Skeletal muscle cell (primary cell): ENCODE data around the gene MYADML2.
"Not testable (repeated sequence)": the region's sequence is repeated elsewhere in the genome, so short reads cannot be mapped to it uniquely, and the experiment has no call there.

Experiments used
- DNase-seq: peaks from one replicate; pipeline ENCODE4 v3.0.0-alpha.2; 2010; ENCODE audit warnings: low read depth
- H3K4me3 ChIP-seq: 2 replicates; pipeline ENCODE4 v1.5.1; 2011; ENCODE audit warnings: low read depth, mild to moderate bottlenecking, control low read depth, low read length, moderate library complexity

The MYADML2 gene

GRCh38 chr17:81947189-81947588 lies at the start of gene MYADML2:
Gene MYADML2, minus strand, starts transcription at chr17:81947233. Its CDS starts 5,492 bp downstream, at chr17:81941741.
- no peak within 1 kb of the TSS for H3K4me3 ChIP-seq

DNA sequence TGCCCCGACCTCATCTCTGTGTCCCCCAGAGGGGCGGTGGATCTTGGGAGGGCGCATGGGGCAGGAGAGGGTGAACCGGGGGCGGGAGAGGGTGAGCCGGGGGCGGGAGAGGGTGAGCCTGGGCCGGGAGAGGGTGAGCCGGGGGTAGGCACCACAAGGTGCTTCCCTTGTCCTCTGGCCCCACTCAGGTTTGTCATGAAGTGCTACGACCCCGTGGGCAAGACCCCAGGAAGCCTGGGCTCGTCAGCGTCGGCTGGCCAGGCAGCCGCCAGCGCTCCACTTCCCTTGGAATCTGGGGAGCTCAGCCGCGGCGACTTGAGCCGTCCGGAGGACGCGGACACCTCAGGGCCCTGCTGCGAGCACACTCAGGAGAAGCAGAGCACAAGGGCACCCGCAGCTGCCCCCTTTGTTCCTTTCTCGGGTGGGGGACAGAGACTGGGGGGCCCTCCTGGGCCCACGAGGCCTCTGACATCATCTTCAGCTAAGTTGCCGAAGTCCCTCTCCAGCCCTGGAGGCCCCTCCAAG lies 49.3 kb upstream of the MYADML2 start:
- DNase-seq = no peak
- H3K4me3 ChIP-seq = no peak overlapping the region

More at GRCh38 chr17:81947189-81947588, at the start of gene MYADML2:
- no peak for DNase-seq

DNA sequence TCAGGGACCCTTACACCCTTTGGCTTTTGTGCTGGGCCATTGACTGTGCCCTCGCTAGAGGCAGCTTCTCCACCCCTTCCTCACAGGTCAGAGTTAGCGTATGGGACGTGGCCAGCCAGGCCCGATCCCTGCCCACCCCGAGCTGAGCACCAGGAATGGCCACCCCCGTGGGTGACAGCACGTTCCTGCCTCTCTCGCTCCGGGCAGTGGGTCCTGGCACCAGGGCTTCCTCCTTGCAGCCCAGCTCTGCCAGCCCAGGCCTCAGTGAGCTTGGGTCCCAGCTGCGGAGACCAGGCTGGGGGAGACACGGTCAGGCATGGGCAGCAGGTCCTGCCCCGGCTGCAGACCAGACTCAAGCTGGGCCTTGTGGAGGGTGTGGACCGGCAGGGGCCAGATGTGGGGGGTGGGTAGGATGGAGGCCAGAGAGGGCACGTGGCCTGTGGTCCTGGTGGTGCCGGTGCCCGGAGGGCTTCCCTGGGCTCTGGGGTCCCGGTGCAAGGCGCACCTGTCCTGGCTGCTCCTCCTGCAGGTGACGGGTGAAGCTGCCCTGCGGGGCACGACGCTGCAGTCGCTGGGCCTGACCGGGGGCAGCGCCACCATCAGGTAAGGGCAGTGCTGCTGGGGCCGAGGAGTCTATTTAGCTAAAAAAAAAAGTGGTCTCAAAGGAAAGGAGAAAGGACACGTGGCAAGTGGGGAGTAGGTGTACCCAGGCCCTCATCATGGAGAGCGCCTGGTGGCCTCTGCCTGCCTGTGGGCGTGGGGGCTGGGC lies 48.6 kb upstream of the MYADML2 start:
- DNase-seq = no peak
- no peak overlapping the region for H3K4me3 ChIP-seq

- no peak for DNase-seq
- no peak overlapping the region for H3K4me3 ChIP-seq
These were observed 47.8 kb upstream of the MYADML2 start for GRCh38 chr17:81994593-81995462.

GRCh38 chr17:81993729-81994592 lies 46.9 kb upstream of the MYADML2 start:
- no peak overlapping the region for H3K4me3 ChIP-seq

GRCh38 chr17:81992306-81993102 lies 45.5 kb upstream of the MYADML2 start:
- H3K4me3 ChIP-seq = no peak overlapping the region
- DNase-seq = no peak

More at GRCh38 chr17:81993729-81994592, 46.9 kb upstream of the MYADML2 start:
- DNase-seq = no peak

DNA sequence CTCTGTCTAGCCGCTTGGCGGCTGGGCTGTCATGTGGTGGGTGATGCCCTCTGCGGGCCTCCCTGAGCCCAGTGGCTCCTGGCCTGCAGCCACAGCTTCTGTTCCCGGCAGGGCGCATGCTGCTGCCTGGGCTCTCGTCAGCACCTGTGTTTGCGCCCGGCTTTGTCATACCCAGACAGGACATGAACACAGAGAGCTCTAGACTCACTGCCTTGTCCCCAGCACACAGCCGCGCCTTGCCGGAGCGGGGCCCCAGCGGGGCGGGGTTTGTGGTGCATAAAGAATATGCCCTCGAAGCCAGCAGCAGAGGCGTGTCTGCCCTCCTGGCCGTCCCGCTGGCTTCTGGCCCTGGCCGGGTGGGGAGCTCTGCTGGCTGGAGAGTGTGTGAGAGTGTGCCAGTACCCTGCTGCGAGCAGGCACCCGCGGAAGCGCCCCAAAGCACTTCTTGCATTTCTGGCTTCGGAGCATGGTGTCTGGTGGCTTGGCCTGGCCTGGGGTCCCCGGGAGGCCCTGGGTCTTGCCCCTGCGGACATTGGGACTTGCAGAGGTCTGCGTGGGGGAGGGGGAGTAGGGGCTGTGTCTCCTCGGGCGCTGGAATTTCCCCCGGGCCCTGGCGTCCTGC lies 44.8 kb upstream of the MYADML2 start:
- no peak overlapping the region for H3K4me3 ChIP-seq
- DNase-seq = no peak

DNA sequence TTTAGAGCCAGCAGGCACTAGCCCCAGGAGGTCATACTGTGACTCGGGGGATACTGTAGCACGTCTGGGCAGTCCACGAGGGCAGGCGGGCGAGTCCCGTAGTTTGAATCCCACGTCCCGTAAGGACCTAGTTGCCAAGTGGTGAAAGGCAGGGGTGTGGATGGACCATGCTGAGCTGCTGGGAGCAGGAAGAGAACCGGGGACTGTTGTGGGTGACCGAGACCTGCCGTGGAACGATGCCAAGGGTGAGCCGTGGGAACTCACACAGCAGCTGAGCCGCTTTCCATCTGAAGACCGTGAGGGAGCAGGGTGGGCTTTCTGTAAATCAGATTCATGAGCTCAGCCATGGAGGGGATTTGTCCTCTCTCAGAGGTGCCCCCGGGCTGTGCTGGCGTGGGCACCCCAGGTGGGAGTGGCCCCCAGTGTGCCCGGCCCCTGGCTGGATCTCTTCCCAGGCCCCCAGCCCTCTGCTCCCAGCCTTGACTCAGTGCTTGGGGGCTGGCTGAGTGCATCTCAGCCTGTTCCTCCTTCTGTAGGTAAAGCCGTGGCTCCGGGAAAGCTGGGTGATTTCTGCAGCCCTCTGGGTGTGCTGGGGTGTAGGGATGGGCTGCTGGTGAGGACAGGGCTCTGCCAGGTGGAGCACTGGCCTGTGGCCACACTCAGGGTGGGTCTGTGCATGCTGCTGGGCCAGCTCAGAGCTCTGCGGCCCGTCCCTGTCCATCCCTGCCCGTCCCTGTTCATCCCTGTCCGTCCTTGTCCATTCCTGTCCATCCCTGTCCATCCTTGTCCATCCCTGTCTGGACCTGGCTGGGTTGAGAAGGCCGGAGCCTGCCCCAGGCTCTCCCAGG lies 44.0 kb upstream of the MYADML2 start:
- no peak overlapping the region for H3K4me3 ChIP-seq
- no peak for DNase-seq

DNA sequence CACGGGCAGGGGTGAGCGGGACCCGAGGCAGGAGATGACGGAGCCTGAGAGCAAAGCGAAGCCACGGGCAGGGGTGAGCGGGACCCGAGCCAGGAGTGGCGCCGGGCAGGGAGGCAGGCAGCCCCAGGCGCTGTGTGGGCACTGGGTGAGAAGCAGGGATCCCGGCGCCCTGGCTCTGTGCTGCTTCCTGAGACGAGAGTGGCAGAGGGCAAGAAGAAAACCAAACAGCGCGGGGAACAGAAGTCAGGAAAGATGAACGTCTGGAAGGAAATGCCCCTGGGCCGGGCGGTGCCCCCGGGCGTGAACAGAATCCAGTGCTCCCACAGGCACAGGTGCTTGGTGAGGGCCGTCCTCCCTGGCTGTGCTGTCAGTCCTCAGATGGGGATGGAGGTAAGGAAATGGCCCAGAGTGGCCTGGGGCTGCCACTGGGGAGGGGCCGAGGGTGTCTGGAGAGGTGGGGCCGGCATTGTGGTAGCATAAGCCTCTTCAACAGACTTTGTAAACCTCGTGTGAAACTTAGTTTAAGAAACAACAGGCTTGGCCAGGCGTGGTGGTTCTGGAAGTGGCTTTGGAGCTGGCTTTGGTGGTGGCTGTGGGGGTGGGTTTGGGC lies 40.2 kb upstream of the MYADML2 start:
- no peak for DNase-seq
- H3K4me3 ChIP-seq = no peak overlapping the region

- no peak for DNase-seq
- H3K4me3 ChIP-seq = no peak overlapping the region
These were observed 39.6 kb upstream of the MYADML2 start for GRCh38 chr17:81986606-81987005.

DNA sequence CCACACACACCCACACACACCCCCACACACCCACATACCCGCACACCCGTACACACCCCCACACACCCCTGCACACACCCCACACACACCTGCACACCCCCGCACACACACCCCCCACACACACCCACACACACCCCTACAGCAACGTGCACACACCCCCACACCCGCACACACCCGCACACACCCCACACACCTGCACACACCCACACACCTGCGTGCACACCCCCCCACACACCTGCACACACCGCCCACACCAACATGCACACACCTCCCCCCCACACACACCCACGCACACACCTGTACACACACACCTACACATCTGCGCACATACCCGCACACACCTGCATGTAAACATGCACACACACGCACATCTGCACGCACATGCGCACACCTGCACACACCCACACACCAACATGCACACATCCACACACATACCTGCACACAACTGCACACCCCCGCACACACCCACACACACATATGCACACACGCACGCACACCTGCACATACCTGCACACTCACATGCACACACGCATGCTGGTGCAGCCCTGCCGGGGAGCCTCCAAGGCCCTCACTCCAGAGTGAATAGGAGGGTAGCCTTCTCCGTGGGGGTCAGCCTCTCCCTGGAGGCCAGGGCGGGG lies 37.9 kb upstream of the MYADML2 start:
- DNase-seq = no peak
- H3K4me3 ChIP-seq = no peak overlapping the region

- no peak overlapping the region for H3K4me3 ChIP-seq
These were observed 36.8 kb upstream of the MYADML2 start for GRCh38 chr17:81983639-81984373.

GRCh38 chr17:81983011-81983638 lies 36.1 kb upstream of the MYADML2 start:
- no peak overlapping the region for H3K4me3 ChIP-seq
- no peak for DNase-seq

More at GRCh38 chr17:81983639-81984373, 36.8 kb upstream of the MYADML2 start:
- no peak for DNase-seq

DNA sequence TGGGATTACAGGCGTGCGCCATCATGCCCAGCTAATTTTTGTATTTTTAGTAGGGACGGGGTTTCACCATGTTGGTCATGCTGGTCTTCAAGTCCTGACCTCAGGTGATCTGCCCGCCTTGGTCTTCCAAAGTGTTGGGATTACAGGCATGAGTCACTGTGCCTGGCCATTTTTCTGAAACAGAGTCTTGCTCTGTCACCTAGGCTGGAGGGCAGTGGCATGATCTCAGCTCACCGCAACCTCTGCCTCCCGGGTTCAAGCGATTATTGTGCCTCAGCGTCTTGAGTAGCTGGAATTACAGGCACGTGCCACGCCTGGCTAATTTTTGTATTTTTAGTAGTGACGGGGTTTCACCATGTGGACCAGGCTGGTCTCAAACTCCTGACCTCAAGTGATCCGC lies 34.5 kb upstream of the MYADML2 start:
- DNase-seq, H3K4me3 ChIP-seq: not testable (repeated sequence)

DNA sequence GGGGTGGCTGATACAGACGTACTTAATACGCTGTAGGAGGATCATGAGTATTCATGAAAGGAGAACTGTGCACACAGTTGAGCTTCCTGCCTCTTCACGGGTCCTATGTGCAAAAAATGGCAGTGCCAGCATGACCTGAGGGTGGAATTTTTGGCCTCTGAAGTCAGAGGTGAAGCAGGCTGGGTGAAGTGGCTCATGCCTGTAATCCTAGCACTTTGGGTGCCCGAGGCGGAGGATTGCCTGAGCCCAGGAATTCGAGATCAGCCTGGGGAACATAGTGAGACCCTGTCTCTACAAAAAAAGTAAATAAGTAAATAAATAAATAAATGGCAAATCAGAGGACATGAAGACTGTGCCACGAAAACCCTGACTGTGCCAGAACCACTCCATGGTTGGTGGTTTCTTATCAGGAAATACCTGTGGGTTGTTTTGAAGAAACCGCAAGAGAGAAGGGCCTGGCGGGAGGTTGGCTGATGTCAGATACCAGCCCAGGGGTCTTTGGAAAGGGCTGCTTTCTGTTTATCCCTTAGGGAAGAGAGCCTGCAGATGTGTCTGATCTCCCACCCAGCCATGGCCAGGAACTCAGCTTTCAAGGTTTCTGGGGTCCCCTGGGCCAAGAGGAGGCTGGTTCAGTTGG lies 33.8 kb upstream of the MYADML2 start:
- DNase-seq = no peak

More for the DNA sequence above, 33.8 kb upstream of the MYADML2 start:
- H3K4me3 ChIP-seq = no peak overlapping the region
